COR-L47 (cell line): ENCODE measurements around the gene S1PR2.
"Not testable (repeated sequence)": the region's sequence is repeated elsewhere in the genome, so short reads cannot be mapped to it uniquely, and the experiment has no call there.

Experiments
- DNase-seq: peaks from one replicate; lab custom pipeline; 2025; lab: John Stamatoyannopoulos, UW

Gene S1PR2

GRCh38 chr19:10224337-10224736 lies 6.8 kb downstream of the S1PR2 start:
- DNase-seq, result no peak

- DNase-seq, result no peak
These were observed 7.5 kb downstream of the S1PR2 start for GRCh38 chr19:10223488-10224213.

GRCh38 chr19:10222201-10222890 lies 8.8 kb downstream of the S1PR2 start:
- DNase-seq, result no peak

- no peak for DNase-seq
These were observed 10.4 kb downstream of the S1PR2 start for GRCh38 chr19:10220695-10221094.

- peak; percentile 4 for DNase-seq
These were observed 11.5 kb downstream of the S1PR2 start for GRCh38 chr19:10219678-10220077.

- DNase-seq, result no peak
These were observed 14.0 kb downstream of the S1PR2 start for GRCh38 chr19:10217085-10217484.

GRCh38 chr19:10214784-10215183 lies 16.3 kb downstream of the S1PR2 start:
- DNase-seq, result no peak

GRCh38 chr19:10211691-10212090 lies 19.4 kb downstream of the S1PR2 start:
- no peak for DNase-seq

- DNase-seq, result no peak
These were observed 20.1 kb downstream of the S1PR2 start for GRCh38 chr19:10211061-10211460.

- DNase-seq, result no peak
These were observed 21.8 kb downstream of the S1PR2 start for GRCh38 chr19:10209315-10209714.

- no peak for DNase-seq
These were observed 24.1 kb downstream of the S1PR2 start for GRCh38 chr19:10207026-10207425.

GRCh38 chr19:10206226-10206885 lies 24.8 kb downstream of the S1PR2 start:
- no peak for DNase-seq

- no peak for DNase-seq
These were observed 25.5 kb downstream of the S1PR2 start for GRCh38 chr19:10205636-10206035.

GRCh38 chr19:10203686-10204085 lies 27.4 kb downstream of the S1PR2 start:
- no peak for DNase-seq

- no peak for DNase-seq
These were observed 30.0 kb downstream of the S1PR2 start for GRCh38 chr19:10201176-10201575.

GRCh38 chr19:10200101-10200500 lies 31.0 kb downstream of the S1PR2 start:
- not testable (repeated sequence) for DNase-seq

- DNase-seq, result not testable (repeated sequence)
These were observed 32.1 kb downstream of the S1PR2 start for GRCh38 chr19:10198889-10199644.

- DNase-seq, result no peak
These were observed 36.0 kb downstream of the S1PR2 start for GRCh38 chr19:10195199-10195519.

- peak; percentile 95 for DNase-seq
These were observed 36.5 kb downstream of the S1PR2 start, which contains the start of gene DNMT1 for GRCh38 chr19:10194500-10195198. Gene DNMT1 (minus strand): TSS chr19:10194953. CDS start chr19:10194899, 54 bp downstream.

- peak; percentile 41 for DNase-seq
These were observed 37.2 kb downstream of the S1PR2 start for GRCh38 chr19:10193790-10194499.

GRCh38 chr19:10192922-10193321 lies 38.2 kb downstream of the S1PR2 start:
- DNase-seq, result no peak
